PFSK-1 (cell line): ENCODE results near the gene EIF2AK3.

ENCODE experiments used
- FOXP2 ChIP-seq: optimal IDR thresholded peaks from 2 replicates; pipeline ENCODE3; 2011; ENCODE audit warnings: borderline replicate concordance, control low read depth, inconsistent platforms; ENCODE audit not compliant: insufficient read depth; ENCODE audit errors: extremely low read length, extremely low read depth
- POLR2AphosphoS5 ChIP-seq: IDR thresholded peaks from 2 replicates; pipeline ENCODE4 v1.6.1; 2012; ENCODE audit warnings: low read depth, mild to moderate bottlenecking, control low read depth, low read length, moderate library complexity
- REST ChIP-seq, 2 experiments: IDR thresholded peaks; 2 replicates each; pipeline versions ENCODE4 v1.6.1 to v1.8.0; 2011 to 2012; ENCODE audit warnings: low read depth in 2 of 2, low read length in 2 of 2, control low read depth in 1 of 2, inconsistent platforms in 1 of 2, mild to moderate bottlenecking in 1 of 2, moderate library complexity in 1 of 2; ENCODE audit not compliant: insufficient read depth in 1 of 2
- SIN3A ChIP-seq: IDR thresholded peaks from 2 replicates; pipeline ENCODE4 v1.6.1; 2012; ENCODE audit warnings: mild to moderate bottlenecking, low read length, moderate library complexity, borderline replicate concordance; ENCODE audit not compliant: insufficient read depth
- TAF1 ChIP-seq: IDR thresholded peaks from 2 replicates; pipeline ENCODE4 v1.6.1; 2012; ENCODE audit warnings: low read length, control low read depth, borderline replicate concordance; ENCODE audit not compliant: insufficient read depth

EIF2AK3 gene

DNA sequence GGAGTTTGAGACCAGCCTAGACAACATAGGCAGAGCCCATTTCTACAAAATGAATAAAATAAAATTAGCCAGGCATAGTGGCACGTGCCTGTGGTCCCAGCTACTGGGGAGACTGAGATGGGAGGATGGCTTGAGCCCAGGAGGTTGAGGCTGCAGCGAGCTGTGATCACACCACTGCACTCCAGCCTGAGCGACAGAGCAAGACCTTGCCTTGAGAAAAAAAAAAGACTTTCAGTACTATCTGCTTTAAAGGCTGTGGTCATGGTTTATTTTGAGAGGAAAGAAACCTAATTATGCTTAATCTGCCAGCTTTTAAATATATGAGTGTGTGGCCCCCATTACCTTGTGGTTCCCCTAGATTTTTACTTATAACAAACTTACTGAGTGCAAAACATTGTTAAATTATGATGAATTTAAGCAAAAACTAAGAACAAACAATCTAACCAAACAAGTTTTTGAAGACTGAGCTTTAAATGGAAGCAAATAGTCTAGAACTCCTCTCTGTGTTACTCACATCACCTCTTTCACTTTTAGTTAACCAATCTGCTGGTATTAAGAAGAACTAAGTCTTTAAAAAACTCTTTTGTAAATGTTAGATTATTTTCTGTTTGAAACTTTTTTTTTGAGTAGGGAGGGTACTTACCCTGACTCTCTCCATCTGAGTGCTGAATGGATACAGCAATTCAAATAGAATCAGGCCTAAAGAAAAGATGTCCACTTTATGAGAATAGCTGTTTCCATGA lies 65.4 kb downstream of the EIF2AK3 start:
- TF ChIP-seq TAF1 (no peak), SIN3A (no peak), REST (IDR thresholded peaks at IDR 0.05; ENCODE audit: insufficient read depth in 1 of 2, low read depth in 2 of 2, low read length in 2 of 2) (no peak), FOXP2 (no peak), POLR2AphosphoS5 (no peak)

- TF ChIP-seq TAF1 (no peak), POLR2AphosphoS5 (no peak), SIN3A (no peak), REST (IDR thresholded peaks at IDR 0.05; ENCODE audit: insufficient read depth in 1 of 2, low read depth in 2 of 2, low read length in 2 of 2) (no peak), FOXP2 (no peak)
These were observed 66.5 kb downstream of the EIF2AK3 start for GRCh38 chr2:88560619-88561307.

DNA sequence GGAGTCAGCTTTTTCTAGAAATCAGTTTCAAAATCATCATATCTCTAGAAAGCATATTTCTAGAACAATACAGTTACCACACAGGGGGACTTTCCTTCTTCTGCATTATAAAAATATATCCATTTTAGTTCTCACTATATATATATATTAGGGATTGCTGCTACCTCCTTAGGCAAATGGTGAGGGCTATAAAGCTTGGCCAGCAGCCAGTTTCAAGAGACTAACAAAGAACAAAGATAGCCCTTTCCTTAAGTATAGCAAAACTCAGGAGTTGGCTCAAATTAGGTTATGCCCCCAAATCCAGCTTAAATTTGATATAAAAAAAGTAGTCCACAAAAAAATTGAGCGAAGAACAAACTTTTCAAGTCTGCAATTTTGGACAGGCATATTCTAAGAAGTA lies 70.0 kb downstream of the EIF2AK3 start:
- TF ChIP-seq POLR2AphosphoS5 (no peak), REST (IDR thresholded peaks at IDR 0.05; ENCODE audit: insufficient read depth in 1 of 2, low read depth in 2 of 2, low read length in 2 of 2) (no peak), SIN3A (no peak), FOXP2 (no peak), TAF1 (no peak)

DNA sequence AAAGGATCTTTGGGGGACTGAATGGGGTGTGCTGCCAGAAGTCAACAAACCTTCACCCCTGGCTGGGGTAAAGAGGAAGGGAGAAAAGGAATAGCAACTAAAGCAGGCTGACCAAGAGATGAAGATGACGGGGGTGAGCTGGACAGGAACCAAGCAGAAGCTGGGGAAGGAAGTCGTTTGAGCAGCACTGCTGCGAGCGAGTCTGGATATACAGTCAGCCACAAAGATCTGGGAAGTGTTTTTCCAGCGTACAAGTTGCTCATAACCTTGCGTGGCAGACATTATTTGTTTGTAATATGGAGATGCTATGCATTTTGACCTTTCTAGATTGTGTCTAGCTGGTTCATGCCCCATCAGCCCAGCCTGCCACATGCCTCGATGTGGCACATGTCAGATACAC lies 71.2 kb downstream of the EIF2AK3 start:
- TF ChIP-seq POLR2AphosphoS5, result no peak
- no peak for TF ChIP-seq SIN3A
- TF ChIP-seq FOXP2, result no peak
- TF ChIP-seq TAF1, result no peak

- TF ChIP-seq POLR2AphosphoS5 (no peak), FOXP2 (no peak), TAF1 (no peak), SIN3A (no peak), REST (IDR thresholded peaks at IDR 0.05; ENCODE audit: insufficient read depth in 1 of 2, low read depth in 2 of 2, low read length in 2 of 2) (no peak)
These were observed 73.1 kb downstream of the EIF2AK3 start for GRCh38 chr2:88554189-88554588.
